NB4 (cell line): ENCODE results near the gene PITPNB.

Source experiments
- POLR2A ChIP-seq: IDR thresholded peaks from 2 replicates; pipeline ENCODE4 v1.6.1; 2011; ENCODE audit warnings: mild to moderate bottlenecking; ENCODE audit not compliant: insufficient read length; ENCODE audit errors: extremely low read depth
- TF ChIP-seq, protein P1 (sequence below): IDR thresholded peaks from one replicate; pipeline ENCODE4 v1.5.1; 2012; ENCODE audit warnings: low read depth, low read length

DNA sequence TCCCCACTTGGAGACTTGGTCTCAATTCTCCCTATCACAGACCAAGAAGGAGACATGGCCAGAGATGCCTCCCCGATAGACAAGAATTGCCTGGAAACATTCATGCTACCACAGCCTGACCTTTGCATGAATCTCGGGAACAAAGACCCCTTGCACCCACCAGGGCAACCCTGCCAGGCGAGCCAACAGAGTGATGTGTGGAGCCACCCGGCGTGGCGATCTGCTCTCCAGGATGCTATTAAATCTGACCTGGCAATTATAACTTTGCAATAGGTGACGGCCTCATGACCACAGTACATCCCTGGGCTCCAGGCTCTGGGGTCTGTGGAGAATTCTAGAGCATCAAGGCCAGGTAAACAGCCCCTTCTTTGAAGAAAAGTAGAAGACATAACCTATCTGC lies 86.5 kb downstream of the PITPNB start:
- TF ChIP-seq POLR2A = no peak
- TF ChIP-seq, protein P1, sequence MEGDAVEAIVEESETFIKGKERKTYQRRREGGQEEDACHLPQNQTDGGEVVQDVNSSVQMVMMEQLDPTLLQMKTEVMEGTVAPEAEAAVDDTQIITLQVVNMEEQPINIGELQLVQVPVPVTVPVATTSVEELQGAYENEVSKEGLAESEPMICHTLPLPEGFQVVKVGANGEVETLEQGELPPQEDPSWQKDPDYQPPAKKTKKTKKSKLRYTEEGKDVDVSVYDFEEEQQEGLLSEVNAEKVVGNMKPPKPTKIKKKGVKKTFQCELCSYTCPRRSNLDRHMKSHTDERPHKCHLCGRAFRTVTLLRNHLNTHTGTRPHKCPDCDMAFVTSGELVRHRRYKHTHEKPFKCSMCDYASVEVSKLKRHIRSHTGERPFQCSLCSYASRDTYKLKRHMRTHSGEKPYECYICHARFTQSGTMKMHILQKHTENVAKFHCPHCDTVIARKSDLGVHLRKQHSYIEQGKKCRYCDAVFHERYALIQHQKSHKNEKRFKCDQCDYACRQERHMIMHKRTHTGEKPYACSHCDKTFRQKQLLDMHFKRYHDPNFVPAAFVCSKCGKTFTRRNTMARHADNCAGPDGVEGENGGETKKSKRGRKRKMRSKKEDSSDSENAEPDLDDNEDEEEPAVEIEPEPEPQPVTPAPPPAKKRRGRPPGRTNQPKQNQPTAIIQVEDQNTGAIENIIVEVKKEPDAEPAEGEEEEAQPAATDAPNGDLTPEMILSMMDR = no peak
